ENCODE data around the gene IQSEC2. TPM values are rescaled to one million over a fixed set of nuclear protein-coding genes. Genes with fewer than 3 reads are reported as not detected.

The IQSEC2 gene
- total and polyA plus RNA-seq, 2 of the 13 experiments (the other 11 are each of a cell fraction or from before 2014, with no cell fraction given): 0.13 to 0.21 TPM

GRCh38 chrX:53235566-53235965 lies 45.8 kb downstream of the IQSEC2 start:
- WGBS (ENCODE audit: low lambda C conversion rate): 56% methylated on average over 6 of the region's 12 CpGs
- CTCF ChIA-PET (ENCODE audit: low intra/inter-chr PET ratio, low total read pairs): no interaction called here
- Histone ChIP-seq H3K27ac (ENCODE audit: extremely low read length, insufficient read depth, low read length) (no peak overlapping the region), H3K4me3 (replicated peaks in 1 of 3; ENCODE audit: insufficient read depth in 1 of 3, low read depth in 2 of 3, low read length in 3 of 3) (no peak overlapping the region), H3K79me2 (ENCODE audit: insufficient read depth, low read length) (no peaks in the 10 kb centered on the region), H2AFZ (ENCODE audit: low read length) (no peak overlapping the region), H3K36me3 (replicated peaks in 1 of 2; ENCODE audit: control insufficient read depth in 1 of 2, insufficient read depth in 2 of 2, low read length in 2 of 2) (no peaks in the 10 kb centered on the region), H3K27me3 (ENCODE audit: control insufficient read depth in 1 of 2, insufficient read depth in 2 of 2, low read length in 2 of 2) (peaks cover 0 to 3% of the 10 kb centered on the region in 2 experiments; a peak in 2 of 5 replicates), H4K20me1 (ENCODE audit: insufficient read depth, low read length) (no peaks in the 10 kb centered on the region), H3K4me1 (ENCODE audit: insufficient read depth, low read length) (0 out of 2 replicates have a peak, but pooled peaks cover 14% of the 10 kb centered on the region), H3K9me3 (ENCODE audit: low read length) (no peaks in the 10 kb centered on the region), H3K4me2 (ENCODE audit: low read depth, low read length) (no peak overlapping the region), H3K9ac (ENCODE audit: insufficient read depth, low read depth, low read length) (no peak overlapping the region)
- intact Hi-C loops (cut with micrococcal nuclease; ENCODE audit: unreplicated experiment) (no loop called here), in situ Hi-C loops (cut with HindIII; ENCODE audit: extremely low pct_ligation_motif_present, low pct_unique_long_range_greater_than_20kb) (no loop called here)
- no peak for DNase-seq (ENCODE audit: low spot score)
- BruUV-seq (replicated peaks): no TSS peak
- FAIRE-seq: no peak
- ATAC-seq: no peak
- POLR2A ChIA-PET: no interaction called here
- TF ChIP-seq, protein P1, sequence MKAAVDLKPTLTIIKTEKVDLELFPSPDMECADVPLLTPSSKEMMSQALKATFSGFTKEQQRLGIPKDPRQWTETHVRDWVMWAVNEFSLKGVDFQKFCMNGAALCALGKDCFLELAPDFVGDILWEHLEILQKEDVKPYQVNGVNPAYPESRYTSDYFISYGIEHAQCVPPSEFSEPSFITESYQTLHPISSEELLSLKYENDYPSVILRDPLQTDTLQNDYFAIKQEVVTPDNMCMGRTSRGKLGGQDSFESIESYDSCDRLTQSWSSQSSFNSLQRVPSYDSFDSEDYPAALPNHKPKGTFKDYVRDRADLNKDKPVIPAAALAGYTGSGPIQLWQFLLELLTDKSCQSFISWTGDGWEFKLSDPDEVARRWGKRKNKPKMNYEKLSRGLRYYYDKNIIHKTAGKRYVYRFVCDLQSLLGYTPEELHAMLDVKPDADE (CRISPR knock-in tag; IDR thresholded peaks at IDR 0.05): no peak
- TF ChIP-seq NFYB (CRISPR knock-in tag; IDR thresholded peaks at IDR 0.05): no peak
- no peak for TF ChIP-seq TCF12 (IDR thresholded peaks at IDR 0.05)
- no peak for TF ChIP-seq TCF12 (CRISPR knock-in tag; IDR thresholded peaks at IDR 0.05)
- TF ChIP-seq ZNF546 (CRISPR knock-in tag; conservative IDR thresholded peaks at IDR 0.05): no peak
- no peak for TF ChIP-seq TBX3 (IDR thresholded peaks at IDR 0.05; ENCODE audit: borderline replicate concordance)
- TF ChIP-seq, protein P2, sequence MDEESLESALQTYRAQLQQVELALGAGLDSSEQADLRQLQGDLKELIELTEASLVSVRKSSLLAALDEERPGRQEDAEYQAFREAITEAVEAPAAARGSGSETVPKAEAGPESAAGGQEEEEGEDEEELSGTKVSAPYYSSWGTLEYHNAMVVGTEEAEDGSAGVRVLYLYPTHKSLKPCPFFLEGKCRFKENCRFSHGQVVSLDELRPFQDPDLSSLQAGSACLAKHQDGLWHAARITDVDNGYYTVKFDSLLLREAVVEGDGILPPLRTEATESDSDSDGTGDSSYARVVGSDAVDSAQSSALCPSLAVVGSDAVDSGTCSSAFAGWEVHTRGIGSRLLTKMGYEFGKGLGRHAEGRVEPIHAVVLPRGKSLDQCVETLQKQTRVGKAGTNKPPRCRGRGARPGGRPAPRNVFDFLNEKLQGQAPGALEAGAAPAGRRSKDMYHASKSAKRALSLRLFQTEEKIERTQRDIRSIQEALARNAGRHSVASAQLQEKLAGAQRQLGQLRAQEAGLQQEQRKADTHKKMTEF (CRISPR knock-in tag; IDR thresholded peaks at IDR 0.05): no peak
- TF ChIP-seq ZNF724P (CRISPR knock-in tag; IDR thresholded peaks at IDR 0.05; ENCODE audit: borderline replicate concordance): no peak
- no peak for TF ChIP-seq ZNF136 (CRISPR knock-in tag; IDR thresholded peaks at IDR 0.05; ENCODE audit: low read depth)
- no peak for TF ChIP-seq ZC3H13 (CRISPR knock-in tag; IDR thresholded peaks at IDR 0.05)
- TF ChIP-seq NR2F6 (IDR thresholded peaks at IDR 0.05): no peak
- TF ChIP-seq NR2F6 (CRISPR knock-in tag; IDR thresholded peaks at IDR 0.05): no peak
- no peak for TF ChIP-seq HMGA1 (CRISPR knock-in tag; conservative IDR thresholded peaks at IDR 0.05)
- no peak for TF ChIP-seq BCL3 (CRISPR knock-in tag; IDR thresholded peaks at IDR 0.05)
- TF ChIP-seq MYC (CRISPR knock-in tag; IDR thresholded peaks at IDR 0.05; ENCODE audit: borderline replicate concordance): no peak
- no peak for TF ChIP-seq MIER2 (CRISPR knock-in tag; IDR thresholded peaks at IDR 0.05)
- TF ChIP-seq, protein P3, sequence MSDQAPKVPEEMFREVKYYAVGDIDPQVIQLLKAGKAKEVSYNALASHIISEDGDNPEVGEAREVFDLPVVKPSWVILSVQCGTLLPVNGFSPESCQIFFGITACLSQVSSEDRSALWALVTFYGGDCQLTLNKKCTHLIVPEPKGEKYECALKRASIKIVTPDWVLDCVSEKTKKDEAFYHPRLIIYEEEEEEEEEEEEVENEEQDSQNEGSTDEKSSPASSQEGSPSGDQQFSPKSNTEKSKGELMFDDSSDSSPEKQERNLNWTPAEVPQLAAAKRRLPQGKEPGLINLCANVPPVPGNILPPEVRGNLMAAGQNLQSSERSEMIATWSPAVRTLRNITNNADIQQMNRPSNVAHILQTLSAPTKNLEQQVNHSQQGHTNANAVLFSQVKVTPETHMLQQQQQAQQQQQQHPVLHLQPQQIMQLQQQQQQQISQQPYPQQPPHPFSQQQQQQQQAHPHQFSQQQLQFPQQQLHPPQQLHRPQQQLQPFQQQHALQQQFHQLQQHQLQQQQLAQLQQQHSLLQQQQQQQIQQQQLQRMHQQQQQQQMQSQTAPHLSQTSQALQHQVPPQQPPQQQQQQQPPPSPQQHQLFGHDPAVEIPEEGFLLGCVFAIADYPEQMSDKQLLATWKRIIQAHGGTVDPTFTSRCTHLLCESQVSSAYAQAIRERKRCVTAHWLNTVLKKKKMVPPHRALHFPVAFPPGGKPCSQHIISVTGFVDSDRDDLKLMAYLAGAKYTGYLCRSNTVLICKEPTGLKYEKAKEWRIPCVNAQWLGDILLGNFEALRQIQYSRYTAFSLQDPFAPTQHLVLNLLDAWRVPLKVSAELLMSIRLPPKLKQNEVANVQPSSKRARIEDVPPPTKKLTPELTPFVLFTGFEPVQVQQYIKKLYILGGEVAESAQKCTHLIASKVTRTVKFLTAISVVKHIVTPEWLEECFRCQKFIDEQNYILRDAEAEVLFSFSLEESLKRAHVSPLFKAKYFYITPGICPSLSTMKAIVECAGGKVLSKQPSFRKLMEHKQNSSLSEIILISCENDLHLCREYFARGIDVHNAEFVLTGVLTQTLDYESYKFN (CRISPR knock-in tag; conservative IDR thresholded peaks at IDR 0.05): no peak
